NCI-H1694 (cell line): ENCODE data around the gene GLCCI1.
"Not testable (repeated sequence)": the region's sequence is repeated elsewhere in the genome, so short reads cannot be mapped to it uniquely, and the experiment has no call there.

ENCODE experiments used
- DNase-seq: peaks from one replicate; lab custom pipeline; 2025; lab: John Stamatoyannopoulos, UW

Gene GLCCI1

GRCh38 chr7:8094164-8095140 lies 125.9 kb downstream of the GLCCI1 start:
- no peak for DNase-seq

GRCh38 chr7:8101292-8101691 lies 132.7 kb downstream of the GLCCI1 start:
- not testable (repeated sequence) for DNase-seq

- DNase-seq: no peak
Measured at GRCh38 chr7:8103282-8103681, 134.7 kb downstream of the GLCCI1 start.

GRCh38 chr7:8105449-8106095 lies 137.0 kb downstream of the GLCCI1 start:
- DNase-seq: no peak

GRCh38 chr7:8109196-8110022 lies 140.8 kb downstream of the GLCCI1 start:
- DNase-seq: no peak

- no peak for DNase-seq
Measured at GRCh38 chr7:8111282-8111960, 142.8 kb downstream of the GLCCI1 start.

GRCh38 chr7:8112685-8113084 lies 144.1 kb downstream of the GLCCI1 start:
- no peak for DNase-seq

GRCh38 chr7:8113184-8113583 lies 144.6 kb downstream of the GLCCI1 start:
- DNase-seq: no peak

GRCh38 chr7:8114175-8114574 lies 145.6 kb downstream of the GLCCI1 start:
- DNase-seq: no peak

- no peak for DNase-seq
Measured at GRCh38 chr7:8115547-8116402, 147.2 kb downstream of the GLCCI1 start.

- no peak for DNase-seq
Measured at GRCh38 chr7:8117195-8117594, 148.6 kb downstream of the GLCCI1 start.

- DNase-seq: no peak
Measured at GRCh38 chr7:8119262-8119661, 150.7 kb downstream of the GLCCI1 start.

- DNase-seq: no peak
Measured at GRCh38 chr7:8120390-8121058, 151.9 kb downstream of the GLCCI1 start.

GRCh38 chr7:8121243-8121642 lies 152.6 kb downstream of the GLCCI1 start:
- DNase-seq: no peak

- DNase-seq: no peak
Measured at GRCh38 chr7:8125680-8126444, 157.3 kb downstream of the GLCCI1 start.

GRCh38 chr7:8126601-8127167 lies 158.1 kb downstream of the GLCCI1 start:
- DNase-seq: no peak

- no peak for DNase-seq
Measured at GRCh38 chr7:8128449-8129317, 160.1 kb downstream of the GLCCI1 start.

- no peak for DNase-seq
Measured at GRCh38 chr7:8129318-8129659, 160.7 kb downstream of the GLCCI1 start.
